Measurements from ENCODE around the gene SPP2. TPM values are rescaled to one million over a fixed set of nuclear protein-coding genes. Genes with fewer than 3 reads are reported as not detected.

SPP2 gene
- total RNA-seq, 1 donor from 2014 or later, result not detected

GRCh38 chr2:234111523-234111922 is 61.0 kb downstream of the SPP2 start:
- TF ChIP-seq POLR2A (IDR thresholded peaks at IDR 0.05) (no peak), POLR2AphosphoS5 (IDR thresholded peaks at IDR 0.05; ENCODE audit: insufficient read depth in 1 of 2, low read depth in 1 of 2) (no peak)
- TF ChIP-seq, protein P1, sequence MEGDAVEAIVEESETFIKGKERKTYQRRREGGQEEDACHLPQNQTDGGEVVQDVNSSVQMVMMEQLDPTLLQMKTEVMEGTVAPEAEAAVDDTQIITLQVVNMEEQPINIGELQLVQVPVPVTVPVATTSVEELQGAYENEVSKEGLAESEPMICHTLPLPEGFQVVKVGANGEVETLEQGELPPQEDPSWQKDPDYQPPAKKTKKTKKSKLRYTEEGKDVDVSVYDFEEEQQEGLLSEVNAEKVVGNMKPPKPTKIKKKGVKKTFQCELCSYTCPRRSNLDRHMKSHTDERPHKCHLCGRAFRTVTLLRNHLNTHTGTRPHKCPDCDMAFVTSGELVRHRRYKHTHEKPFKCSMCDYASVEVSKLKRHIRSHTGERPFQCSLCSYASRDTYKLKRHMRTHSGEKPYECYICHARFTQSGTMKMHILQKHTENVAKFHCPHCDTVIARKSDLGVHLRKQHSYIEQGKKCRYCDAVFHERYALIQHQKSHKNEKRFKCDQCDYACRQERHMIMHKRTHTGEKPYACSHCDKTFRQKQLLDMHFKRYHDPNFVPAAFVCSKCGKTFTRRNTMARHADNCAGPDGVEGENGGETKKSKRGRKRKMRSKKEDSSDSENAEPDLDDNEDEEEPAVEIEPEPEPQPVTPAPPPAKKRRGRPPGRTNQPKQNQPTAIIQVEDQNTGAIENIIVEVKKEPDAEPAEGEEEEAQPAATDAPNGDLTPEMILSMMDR (IDR thresholded peaks at IDR 0.05), result no peak

GRCh38 chr2:234116010-234116409 is 65.5 kb downstream of the SPP2 start:
- intact Hi-C loops (cut with DNase I), result no loop called here
- Histone ChIP-seq H3K27ac (no peak overlapping the region), H3K9me3 (no peaks in the 10 kb centered on the region), H3K4me1 (no peaks in the 10 kb centered on the region), H3K4me3 (no peak overlapping the region), H3K27me3 (no peaks in the 10 kb centered on the region), H3K36me3 (no peaks in the 10 kb centered on the region)
- TF ChIP-seq POLR2AphosphoS5 (IDR thresholded peaks at IDR 0.05; ENCODE audit: insufficient read depth in 1 of 2, low read depth in 1 of 2) (no peak), POLR2A (IDR thresholded peaks at IDR 0.05) (no peak)
- TF ChIP-seq, protein P1 (IDR thresholded peaks at IDR 0.05), result no peak
- no peak for DNase-seq (ENCODE audit: extremely low spot score in 2 of 2)

More at GRCh38 chr2:234111523-234111922, 61.0 kb downstream of the SPP2 start:
- no peak for DNase-seq (ENCODE audit: extremely low spot score in 2 of 2)
- intact Hi-C loops (cut with DNase I), result no loop called here
- no peaks in the 10 kb centered on the region for H3K27me3 ChIP-seq
- no peak overlapping the region for H3K4me3 ChIP-seq
- no peaks in the 10 kb centered on the region for H3K36me3 ChIP-seq
- no peaks in the 10 kb centered on the region for H3K4me1 ChIP-seq
- no peaks in the 10 kb centered on the region for H3K9me3 ChIP-seq
- no peak overlapping the region for H3K27ac ChIP-seq

DNA sequence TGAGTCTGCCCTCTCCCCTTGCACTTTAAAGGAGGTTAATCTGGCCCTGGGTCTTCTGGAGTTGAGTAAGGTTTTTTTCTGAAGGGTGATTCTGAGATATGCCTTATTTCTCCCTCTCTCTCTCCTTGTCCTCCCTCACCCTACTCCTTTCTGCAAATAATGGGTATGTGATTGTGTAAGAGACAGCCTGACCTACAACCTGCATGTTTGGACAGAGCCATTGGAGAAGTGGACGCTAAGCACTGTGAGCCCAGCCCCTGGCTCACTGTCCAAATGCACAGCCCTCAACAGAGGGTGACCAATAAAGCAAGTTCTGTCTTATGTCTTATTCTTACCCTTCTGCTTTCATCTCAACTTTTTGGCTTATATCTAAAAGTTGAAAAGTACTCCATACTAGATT is 71.5 kb downstream of the SPP2 start:
- no peak for DNase-seq (ENCODE audit: extremely low spot score in 2 of 2)
- no peaks in the 10 kb centered on the region for H3K9me3 ChIP-seq
- H3K4me1 ChIP-seq, result no peaks in the 10 kb centered on the region
- no peaks in the 10 kb centered on the region for H3K36me3 ChIP-seq
- TF ChIP-seq POLR2AphosphoS5 (IDR thresholded peaks at IDR 0.05; ENCODE audit: insufficient read depth in 1 of 2, low read depth in 1 of 2) (no peak), POLR2A (IDR thresholded peaks at IDR 0.05) (no peak)
- TF ChIP-seq, protein P1 (IDR thresholded peaks at IDR 0.05), result no peak
- no peak overlapping the region for H3K4me3 ChIP-seq
- H3K27me3 ChIP-seq, result no peaks in the 10 kb centered on the region
- H3K27ac ChIP-seq, result no peak overlapping the region
- intact Hi-C loops (cut with DNase I), result no loop called here

GRCh38 chr2:234125451-234126145 is 75.1 kb downstream of the SPP2 start:
- TF ChIP-seq, protein P1 (IDR thresholded peaks at IDR 0.05), result no peak
- TF ChIP-seq POLR2A (IDR thresholded peaks at IDR 0.05) (no peak), POLR2AphosphoS5 (IDR thresholded peaks at IDR 0.05; ENCODE audit: insufficient read depth in 1 of 2, low read depth in 1 of 2) (no peak)
- DNase-seq (ENCODE audit: extremely low spot score in 2 of 2), result no peak
- no peaks in the 10 kb centered on the region for H3K27me3 ChIP-seq
- H3K9me3 ChIP-seq, result no peaks in the 10 kb centered on the region
- no peaks in the 10 kb centered on the region for H3K4me1 ChIP-seq
- no peak overlapping the region for H3K4me3 ChIP-seq
- no peaks in the 10 kb centered on the region for H3K36me3 ChIP-seq
- no peak overlapping the region for H3K27ac ChIP-seq
- intact Hi-C loops (cut with DNase I), result no loop called here

- intact Hi-C loops (cut with DNase I), result no loop called here
- no peak for DNase-seq (ENCODE audit: extremely low spot score in 2 of 2)
- Histone ChIP-seq H3K27me3 (no peaks in the 10 kb centered on the region), H3K4me3 (no peak overlapping the region), H3K4me1 (no peaks in the 10 kb centered on the region), H3K27ac (no peak overlapping the region), H3K36me3 (no peaks in the 10 kb centered on the region), H3K9me3 (no peaks in the 10 kb centered on the region)
- TF ChIP-seq POLR2AphosphoS5 (IDR thresholded peaks at IDR 0.05; ENCODE audit: insufficient read depth in 1 of 2, low read depth in 1 of 2) (no peak), POLR2A (IDR thresholded peaks at IDR 0.05) (no peak)
- TF ChIP-seq, protein P1 (IDR thresholded peaks at IDR 0.05), result no peak
Measured at GRCh38 chr2:234126146-234126470, 75.6 kb downstream of the SPP2 start.

Measured in vagina (tissue), 2 donors.